Erythroblast (primary cell): ENCODE results near the gene TRIM47.

ENCODE experiments used
- GATA1 ChIP-seq: IDR thresholded peaks from 2 replicates; pipeline ENCODE4 v1.6.1; 2011; ENCODE audit warnings: low read depth, mild to moderate bottlenecking, control low read depth, low read length, moderate library complexity
- POLR2A ChIP-seq: IDR thresholded peaks from 2 replicates; pipeline ENCODE4 v1.6.1; 2011; ENCODE audit warnings: mild to moderate bottlenecking, low read length

DNA sequence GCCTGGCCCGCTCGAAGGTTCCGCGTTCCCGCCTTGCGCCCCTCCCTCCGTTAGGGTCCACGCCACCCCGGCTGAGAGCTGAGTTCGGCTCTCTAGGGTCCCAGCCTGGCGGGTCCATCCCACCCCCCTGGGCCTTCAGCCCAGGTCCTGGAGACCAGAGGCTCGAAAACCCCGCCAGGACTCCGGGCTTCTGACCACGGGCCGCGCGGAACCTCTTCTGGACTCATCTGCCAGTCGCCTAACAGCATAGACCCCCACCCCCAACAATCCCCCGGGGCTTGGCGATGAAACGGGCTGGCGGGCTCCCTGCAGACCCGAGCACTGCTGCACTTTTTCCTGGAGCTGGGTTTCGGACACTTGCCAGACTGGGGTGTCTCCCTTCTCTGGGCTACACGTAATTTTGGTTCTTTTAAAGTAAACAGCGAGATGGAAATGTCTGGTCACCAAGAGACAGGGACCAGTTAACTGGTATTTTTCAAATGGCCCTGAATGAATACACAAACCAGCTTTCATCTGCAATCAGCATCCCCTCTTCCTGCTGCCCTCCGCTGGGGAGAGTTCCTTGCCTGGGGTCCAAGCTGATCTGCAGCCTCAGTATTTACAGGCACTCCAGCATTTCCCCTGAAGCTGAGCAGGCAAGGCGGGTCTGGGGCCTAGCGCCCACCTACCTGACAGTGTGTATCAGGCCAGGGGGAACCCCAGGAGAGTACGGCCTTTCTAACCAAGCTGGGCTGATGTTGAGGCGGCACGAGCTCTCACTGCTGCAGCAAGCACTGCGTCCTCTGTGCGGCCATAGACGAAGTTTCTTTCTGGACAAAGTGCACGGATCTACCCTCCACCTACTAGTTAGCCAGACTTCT lies 19.0 kb upstream of the TRIM47 start:
- no peak for TF ChIP-seq POLR2A
- TF ChIP-seq GATA1: no peak
